Retinal pigment epithelial cell (primary cell): ENCODE measurements around the gene LIMA1.

ENCODE experiments used
- DNase-seq: peaks from one replicate; pipeline ENCODE4 v3.0.0-alpha.2; 2010; ENCODE audit warnings: low read depth
- H3K4me3 ChIP-seq: 2 replicates; pipeline ENCODE4 v1.5.1; 2011; ENCODE audit warnings: mild to moderate bottlenecking, low read length, control low read depth, moderate library complexity
- TF ChIP-seq, protein P1 (sequence below): conservative IDR thresholded peaks from 2 replicates; pipeline ENCODE4 v1.5.1; 2011; ENCODE audit warnings: low read depth, low read length, control low read depth, inconsistent platforms

LIMA1 gene

GRCh38 chr12:50265770-50266524 lies 17.4 kb downstream of the LIMA1 start:
- TF ChIP-seq, protein P1, sequence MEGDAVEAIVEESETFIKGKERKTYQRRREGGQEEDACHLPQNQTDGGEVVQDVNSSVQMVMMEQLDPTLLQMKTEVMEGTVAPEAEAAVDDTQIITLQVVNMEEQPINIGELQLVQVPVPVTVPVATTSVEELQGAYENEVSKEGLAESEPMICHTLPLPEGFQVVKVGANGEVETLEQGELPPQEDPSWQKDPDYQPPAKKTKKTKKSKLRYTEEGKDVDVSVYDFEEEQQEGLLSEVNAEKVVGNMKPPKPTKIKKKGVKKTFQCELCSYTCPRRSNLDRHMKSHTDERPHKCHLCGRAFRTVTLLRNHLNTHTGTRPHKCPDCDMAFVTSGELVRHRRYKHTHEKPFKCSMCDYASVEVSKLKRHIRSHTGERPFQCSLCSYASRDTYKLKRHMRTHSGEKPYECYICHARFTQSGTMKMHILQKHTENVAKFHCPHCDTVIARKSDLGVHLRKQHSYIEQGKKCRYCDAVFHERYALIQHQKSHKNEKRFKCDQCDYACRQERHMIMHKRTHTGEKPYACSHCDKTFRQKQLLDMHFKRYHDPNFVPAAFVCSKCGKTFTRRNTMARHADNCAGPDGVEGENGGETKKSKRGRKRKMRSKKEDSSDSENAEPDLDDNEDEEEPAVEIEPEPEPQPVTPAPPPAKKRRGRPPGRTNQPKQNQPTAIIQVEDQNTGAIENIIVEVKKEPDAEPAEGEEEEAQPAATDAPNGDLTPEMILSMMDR = no peak
- H3K4me3 ChIP-seq = no peak overlapping the region
- DNase-seq = no peak

DNA sequence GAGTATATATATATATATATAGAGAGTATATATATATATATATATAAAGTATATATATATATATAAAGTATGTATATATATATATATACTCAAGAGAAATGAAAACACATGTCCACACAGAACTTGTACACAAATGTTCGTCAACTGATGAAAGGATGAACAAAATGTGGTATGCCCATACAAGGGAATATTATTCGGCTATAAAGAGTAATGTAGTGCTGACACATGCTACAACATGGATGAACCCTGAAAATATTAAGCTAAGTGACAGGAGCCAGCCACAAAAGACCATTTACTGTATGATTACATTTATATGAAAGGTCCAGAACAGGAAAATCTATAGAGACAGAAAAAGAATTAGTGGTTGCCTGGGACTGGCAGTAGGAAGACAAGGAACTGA lies 19.5 kb downstream of the LIMA1 start:
- H3K4me3 ChIP-seq = no peak overlapping the region
- TF ChIP-seq, protein P1 = no peak

DNA sequence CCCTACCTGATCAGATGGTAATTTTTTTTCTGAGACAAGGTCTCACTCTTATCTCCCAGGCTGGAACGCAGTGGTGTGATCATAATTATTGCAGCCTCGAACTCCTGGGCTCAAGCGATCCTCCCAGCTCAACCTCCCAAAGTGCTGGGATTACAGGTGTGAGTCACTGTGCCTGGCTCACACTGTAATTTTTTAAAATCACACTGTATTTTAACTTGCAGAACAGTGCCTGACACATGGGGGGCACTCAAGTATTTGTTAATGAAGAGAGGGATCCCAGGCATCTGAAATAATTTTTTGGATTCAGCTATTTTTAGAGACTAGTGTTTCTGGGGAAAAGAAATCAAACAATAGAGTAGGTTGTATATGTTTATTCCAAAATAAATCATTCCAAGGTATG lies 21.7 kb downstream of the LIMA1 start:
- no peak overlapping the region for H3K4me3 ChIP-seq
- DNase-seq = no peak
- TF ChIP-seq, protein P1 = no peak

More for the DNA sequence above, 19.5 kb downstream of the LIMA1 start:
- no peak for DNase-seq

- no peak for DNase-seq
- no peak overlapping the region for H3K4me3 ChIP-seq
- TF ChIP-seq, protein P1 = no peak
Observed at GRCh38 chr12:50258167-50258551, 25.2 kb downstream of the LIMA1 start.

- DNase-seq = no peak
- no peak overlapping the region for H3K4me3 ChIP-seq
- TF ChIP-seq, protein P1 = no peak
Observed at GRCh38 chr12:50257236-50258166, 25.8 kb downstream of the LIMA1 start.

DNA sequence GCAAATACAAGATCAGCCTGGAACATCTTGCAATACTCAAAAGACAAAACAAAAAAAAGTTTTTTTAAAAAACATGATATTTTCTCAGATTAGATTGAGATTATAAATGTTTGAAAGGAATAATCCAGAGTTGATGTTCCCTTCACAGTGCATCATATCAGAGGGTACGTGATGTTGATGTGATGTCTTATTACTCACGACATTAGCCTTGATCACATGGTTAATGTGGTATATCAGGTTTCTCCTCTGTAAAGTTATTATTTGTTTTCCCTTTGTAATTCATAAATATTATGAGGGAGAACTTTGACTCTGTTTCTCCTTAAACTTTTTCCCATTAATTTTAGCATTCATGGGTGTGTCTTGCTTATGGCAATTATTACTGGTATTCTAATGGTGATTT lies 26.6 kb downstream of the LIMA1 start:
- TF ChIP-seq, protein P1 = no peak
- no peak for DNase-seq
- H3K4me3 ChIP-seq = no peak overlapping the region
